Measurements from ENCODE around the gene EIF5.

- TF ChIP-seq CTCF (IDR thresholded peaks at IDR 0.05) (no peak), POLR2A (IDR thresholded peaks at IDR 0.05) (no peak)
Observed at GRCh38 chr14:103354141-103354540, 20.1 kb downstream of the EIF5 start.
